GM12891 (cell line): ENCODE data around the gene HMGXB3.

Experiments used
- POLR2A ChIP-seq: IDR thresholded peaks from 2 replicates; pipeline ENCODE4 v1.6.1; 2011; ENCODE audit warnings: low read depth, low read length, control low read depth
- POLR2AphosphoS5 ChIP-seq: IDR thresholded peaks from 2 replicates; pipeline ENCODE4 v1.6.1; 2011; ENCODE audit warnings: low read depth, low read length, control low read depth
- POU2F2 ChIP-seq: IDR thresholded peaks from 2 replicates; pipeline ENCODE4 v1.6.1; 2011; ENCODE audit warnings: low read depth, mild to moderate bottlenecking, control low read depth, low read length, moderate library complexity
- SPI1 ChIP-seq: IDR thresholded peaks from 2 replicates; pipeline ENCODE4 v1.6.1; 2011; ENCODE audit warnings: low read depth, low read length, control low read depth
- TAF1 ChIP-seq: IDR thresholded peaks from 2 replicates; pipeline ENCODE4 v1.6.1; 2011; ENCODE audit warnings: low read depth, low read length, control low read depth

DNA sequence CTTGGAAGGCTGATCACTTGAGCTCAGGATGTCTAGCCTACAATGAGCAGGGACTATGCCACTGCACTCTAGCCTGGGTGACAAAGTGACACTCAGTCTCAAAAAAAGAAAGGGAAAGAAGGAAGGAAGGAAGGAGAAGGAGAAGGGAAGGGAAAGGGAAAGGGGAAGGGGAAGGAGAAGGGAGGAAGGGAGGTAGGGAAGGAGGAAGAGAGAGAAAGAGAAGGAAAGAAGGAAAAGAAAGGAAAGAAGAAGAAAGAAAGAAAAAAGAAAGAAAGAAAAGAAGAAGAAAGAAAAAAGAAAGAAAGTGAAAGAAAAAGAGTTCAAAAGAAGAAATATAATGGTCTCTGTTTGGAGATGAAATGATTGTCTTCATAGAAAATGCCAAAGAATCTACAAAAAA lies 96.6 kb downstream of the HMGXB3 start:
- no peak for TF ChIP-seq TAF1
- no peak for TF ChIP-seq POLR2AphosphoS5
- no peak for TF ChIP-seq POLR2A
- no peak for TF ChIP-seq SPI1
- TF ChIP-seq POU2F2: no peak
